Kidney glomerular epithelial cell (primary cell): ENCODE measurements around the gene KRTAP10-2.
"Not testable (repeated sequence)": the region's sequence is repeated elsewhere in the genome, so short reads cannot be mapped to it uniquely, and the experiment has no call there.

Experiments used
- DNase-seq: peaks from one replicate; lab custom pipeline; 2025; lab: John Stamatoyannopoulos, UW

The KRTAP10-2 gene

DNA sequence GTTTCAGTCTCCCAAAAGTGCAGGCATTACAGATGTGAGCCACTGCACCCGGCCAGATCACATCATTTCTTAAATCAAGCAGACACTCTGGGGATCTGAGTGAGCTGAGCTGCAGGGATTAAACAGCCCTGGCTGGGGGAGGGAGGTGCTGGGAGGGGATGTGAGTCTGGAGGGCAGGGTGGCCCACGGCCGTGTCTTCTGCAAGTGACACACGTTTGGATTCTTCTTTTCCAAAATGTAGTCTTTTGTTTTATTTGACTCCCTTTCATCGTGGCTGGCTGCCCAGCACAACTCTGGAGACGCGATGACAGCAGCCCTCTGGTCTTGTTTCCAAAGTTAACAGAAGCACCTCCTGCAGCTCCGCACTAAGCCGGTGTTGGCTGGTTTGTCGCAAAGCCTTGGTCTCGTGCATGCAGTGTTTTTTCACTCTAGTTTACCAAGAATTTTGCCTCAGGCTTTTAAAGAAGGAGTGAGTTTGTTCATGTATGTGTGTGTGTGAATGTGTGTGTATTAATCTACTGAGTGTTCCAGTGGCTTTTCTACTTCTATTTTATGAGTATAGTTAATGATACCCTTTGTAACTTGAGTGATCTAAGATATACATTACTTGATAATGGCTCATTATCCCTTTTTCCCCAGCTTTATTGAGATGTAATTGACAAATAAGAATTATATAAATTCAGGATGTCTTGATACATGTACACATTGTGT lies 31.9 kb upstream of the KRTAP10-2 start:
- DNase-seq = no peak

DNA sequence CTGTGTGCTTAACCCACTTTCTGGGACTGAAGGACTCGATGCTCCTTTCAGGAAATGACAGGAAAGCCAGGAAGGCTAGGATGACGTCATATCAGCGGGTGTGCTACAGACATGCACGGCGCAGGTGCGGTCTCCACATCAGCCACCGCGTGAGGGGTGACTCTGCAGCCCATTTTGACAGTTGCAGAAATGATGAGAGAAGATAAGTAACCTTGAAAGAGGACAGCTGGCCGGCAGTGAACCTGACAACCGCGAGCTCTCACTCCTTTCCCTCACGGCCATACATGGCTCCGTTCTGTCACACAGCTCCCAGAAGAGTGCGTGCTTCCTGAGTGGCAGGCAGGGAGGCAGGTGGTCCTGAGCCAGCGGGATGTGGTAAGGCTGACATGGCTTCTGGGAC lies 30.8 kb upstream of the KRTAP10-2 start:
- DNase-seq = no peak

DNA sequence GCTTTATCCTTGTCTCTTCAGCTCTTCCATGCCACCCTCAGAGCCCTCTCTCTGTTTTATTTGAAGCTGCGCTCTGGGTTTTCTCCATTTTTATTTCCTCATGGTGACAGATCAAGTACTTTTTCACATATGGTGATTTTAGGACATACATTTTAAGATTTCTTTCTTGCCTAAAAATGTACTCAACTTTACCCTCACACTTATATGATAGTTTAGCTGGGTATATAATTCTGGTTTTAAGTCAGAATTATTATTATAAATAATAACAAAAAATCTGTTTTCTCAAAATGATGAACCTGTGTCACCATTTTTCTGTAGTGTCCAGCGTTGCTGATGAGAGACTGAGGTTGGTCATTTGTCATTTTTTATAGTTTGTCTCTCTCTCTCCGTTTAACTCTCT lies 29.9 kb upstream of the KRTAP10-2 start:
- DNase-seq = no peak

DNA sequence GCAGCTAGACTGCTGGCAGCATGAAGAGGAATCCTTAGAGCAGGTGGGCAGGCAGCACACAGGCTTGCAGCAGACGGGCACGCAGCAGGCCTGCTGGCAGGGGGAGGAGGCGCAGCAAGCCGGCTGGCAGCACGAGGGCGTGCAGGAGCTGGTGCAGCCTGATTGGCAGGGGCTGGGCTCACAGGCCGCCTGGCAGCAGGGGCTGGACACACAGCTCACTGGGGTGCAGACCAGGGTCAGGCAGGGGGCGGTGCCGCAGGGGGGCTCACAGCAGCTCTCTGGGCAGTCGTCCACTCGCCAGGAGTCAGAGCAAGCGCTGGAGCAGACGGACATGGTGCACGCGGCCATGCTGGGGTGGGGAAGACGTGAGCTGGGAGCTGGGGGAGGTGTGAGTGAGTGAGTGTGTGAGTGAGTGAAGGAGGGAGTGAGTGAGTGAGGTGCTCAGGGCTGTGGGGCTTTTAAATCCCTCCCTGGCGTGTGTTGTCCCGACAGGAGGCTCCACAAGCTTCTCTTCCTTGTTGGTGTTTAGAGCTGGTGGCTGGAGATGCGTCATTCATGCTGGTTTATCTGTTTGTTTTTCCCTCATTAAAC lies 29.0 kb upstream of the KRTAP10-2 start, which contains the start of gene KRTAP10-5:
Gene KRTAP10-5, minus strand, starts transcription at position 374 of the 591 bp plus-strand sequence. Its CDS starts 26 bp downstream, at position 348.
- DNase-seq = not testable (repeated sequence)

DNA sequence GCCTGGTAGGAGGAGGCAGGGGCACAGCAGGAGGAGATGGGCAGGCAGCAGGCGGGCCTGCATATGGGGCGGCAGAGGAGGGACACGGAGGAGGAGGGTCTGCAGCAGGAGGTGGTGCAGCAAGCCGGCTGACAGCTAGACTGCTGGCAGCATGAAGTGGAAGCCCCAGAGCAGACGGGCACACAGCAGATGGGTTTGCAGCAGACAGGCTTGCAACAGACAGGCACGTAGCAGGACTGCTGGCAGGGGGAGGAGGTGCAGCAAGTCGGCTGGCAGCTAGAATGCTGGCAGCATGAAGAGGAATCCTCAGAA lies 28.5 kb upstream of the KRTAP10-2 start:
- no peak for DNase-seq

DNA sequence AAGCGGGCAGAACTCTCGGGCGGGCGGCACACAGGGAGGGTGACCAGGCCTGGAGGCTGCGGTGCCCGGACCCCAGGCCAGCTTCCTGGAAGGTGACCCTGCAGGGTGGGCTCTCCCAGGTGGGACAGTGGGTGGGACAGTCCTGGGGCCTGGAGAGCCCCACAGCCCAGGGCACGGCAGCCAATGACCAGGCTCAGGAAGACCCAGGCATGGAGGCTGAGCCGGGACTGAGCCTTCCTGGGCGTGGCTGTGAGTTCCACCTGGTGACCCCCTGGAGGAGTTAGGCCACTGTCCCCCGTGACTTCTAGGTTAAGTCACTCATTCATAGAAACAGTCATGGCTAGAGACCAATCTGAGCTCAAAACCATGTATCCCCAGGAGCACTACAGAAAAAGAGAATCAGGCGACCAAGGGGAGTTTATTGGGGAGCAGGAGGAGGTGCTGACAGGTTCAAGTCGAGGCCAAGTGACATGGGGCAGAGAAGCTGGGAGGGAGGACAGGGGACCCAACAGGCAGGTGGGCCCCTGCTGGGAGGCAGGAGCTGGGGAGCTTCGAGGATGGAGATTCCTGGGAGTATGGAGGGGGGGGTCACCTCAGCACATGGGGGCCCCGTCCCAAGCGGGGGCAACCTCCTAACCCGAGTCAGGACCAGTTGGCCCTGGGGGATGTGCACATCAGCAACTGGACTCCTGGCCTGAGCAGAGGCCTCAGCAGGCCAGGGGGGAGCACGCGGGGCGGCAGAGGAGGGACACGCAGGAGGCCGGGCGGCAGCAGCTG lies 27.9 kb upstream of the KRTAP10-2 start:
- no peak for DNase-seq

DNA sequence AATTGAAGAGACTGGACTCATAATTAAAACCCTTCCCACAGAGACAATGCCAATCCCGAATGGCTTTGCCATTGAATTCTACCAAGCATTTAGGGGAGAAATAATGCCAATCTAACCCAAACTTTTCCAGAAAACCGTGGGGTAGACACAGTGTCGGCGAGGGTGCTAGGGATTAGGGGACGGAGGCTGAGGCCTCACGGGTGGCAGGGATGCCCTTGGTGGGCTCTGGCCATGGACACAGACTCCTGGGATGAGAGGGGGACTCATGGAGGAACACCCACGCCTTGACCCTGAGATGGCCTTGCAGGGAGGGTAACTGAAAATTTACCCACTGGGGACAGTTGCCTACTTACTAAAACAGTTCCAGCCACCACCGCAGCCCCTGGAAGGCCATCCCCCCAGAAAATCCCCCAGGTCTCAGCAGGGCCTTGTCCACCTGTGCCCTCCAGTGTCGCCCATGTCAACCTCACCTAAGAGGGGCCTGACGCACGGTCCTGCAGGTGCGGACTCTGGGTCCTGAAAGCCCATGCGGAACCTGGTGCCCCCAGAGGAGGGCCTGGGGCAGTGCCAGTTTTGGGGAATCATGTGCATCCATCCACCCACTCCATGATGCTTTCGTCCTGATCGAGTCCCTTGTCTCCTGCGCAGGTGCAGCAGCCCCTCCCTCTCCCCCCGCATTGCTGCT lies 27.2 kb upstream of the KRTAP10-2 start:
- DNase-seq = no peak

DNA sequence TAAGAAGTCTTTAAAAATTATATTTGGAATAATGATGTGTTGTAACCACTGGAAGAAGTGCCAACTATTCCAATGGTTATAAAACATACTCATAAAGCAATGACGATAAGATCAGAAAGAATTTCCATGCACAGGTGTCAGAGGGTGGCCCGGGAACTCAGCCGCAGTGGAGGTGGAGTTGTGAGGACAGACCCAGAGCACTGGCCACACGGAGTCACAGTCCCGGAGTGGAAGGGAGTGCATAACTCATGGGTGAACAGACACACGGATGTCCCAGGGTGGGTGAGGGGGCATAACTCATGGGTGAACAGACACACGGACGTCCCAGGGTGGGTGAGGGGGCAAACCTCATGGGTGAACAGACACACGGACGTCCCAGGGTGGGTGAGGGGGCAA lies 24.7 kb upstream of the KRTAP10-2 start:
- no peak for DNase-seq

DNA sequence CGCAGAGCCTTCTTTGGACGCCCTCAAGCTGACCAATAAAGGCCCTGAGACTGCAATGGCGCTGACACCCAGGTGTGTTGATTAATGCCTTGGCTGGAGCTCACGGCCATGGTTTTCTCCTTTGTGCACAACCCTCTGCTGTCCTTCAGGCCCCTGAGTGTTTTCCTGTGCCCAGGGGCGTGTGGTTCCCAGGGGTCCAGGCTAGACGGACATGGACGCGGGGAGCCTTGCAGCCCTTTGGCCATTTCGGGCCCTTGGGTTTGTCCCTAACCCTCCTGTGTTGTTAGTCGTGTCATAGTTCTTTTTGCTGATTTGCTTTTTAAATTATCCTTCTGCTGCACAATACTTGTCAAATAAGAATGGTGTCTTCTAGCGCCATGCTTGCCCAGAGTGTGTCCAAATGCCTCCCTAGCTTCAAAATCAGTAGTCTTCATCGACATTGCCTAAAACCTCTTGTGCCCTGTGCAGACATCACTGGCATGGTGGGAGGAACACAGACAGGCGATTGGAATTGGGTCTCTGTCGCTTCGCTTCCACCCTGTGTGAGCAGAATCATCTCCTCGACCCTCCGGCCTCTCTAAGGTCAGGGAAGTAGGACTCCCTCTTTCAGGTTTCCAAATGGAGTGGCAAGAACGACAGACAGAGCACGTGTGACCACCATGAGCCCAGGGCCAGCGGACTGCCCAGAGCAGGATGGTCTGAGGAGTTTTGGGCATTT lies 24.2 kb upstream of the KRTAP10-2 start:
- DNase-seq = no peak

DNA sequence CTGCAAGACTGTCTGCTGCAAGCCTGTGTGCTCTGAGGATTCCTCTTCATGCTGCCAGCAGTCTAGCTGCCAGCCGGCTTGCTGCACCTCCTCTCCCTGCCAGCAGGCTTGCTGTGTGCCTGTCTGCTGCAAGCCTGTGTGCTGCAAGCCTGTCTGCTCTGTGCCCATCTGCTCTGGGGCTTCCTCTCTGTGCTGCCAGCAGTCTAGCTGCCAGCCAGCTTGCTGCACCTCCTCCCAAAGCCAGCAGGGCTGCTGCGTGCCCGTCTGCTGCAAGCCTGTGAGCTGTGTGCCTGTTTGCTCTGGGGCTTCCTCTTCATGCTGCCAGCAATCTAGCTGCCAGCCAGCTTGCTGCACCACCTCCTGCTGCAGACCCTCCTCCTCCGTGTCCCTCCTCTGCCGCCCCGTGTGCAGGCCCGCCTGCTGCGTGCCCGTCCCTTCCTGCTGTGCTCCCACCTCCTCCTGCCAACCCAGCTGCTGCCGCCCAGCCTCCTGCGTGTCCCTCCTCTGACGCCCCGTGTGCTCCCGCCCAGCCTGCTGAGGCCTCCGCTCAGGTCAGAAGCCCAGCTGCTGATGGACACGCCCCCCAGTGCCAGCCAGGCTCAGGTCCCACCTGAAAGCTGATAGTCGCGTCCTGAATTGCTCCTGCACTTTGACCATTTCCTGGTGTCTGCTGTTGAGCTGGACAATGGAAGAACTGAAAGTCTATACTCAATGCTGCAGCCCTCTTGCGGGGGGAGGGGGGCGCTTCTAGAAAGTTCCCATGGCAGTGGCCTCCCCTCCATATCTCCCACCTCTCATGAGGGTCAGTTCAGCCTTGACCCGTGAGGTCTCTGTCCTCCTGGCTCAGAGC lies 23.4 kb upstream of the KRTAP10-2 start:
- DNase-seq = no peak

DNA sequence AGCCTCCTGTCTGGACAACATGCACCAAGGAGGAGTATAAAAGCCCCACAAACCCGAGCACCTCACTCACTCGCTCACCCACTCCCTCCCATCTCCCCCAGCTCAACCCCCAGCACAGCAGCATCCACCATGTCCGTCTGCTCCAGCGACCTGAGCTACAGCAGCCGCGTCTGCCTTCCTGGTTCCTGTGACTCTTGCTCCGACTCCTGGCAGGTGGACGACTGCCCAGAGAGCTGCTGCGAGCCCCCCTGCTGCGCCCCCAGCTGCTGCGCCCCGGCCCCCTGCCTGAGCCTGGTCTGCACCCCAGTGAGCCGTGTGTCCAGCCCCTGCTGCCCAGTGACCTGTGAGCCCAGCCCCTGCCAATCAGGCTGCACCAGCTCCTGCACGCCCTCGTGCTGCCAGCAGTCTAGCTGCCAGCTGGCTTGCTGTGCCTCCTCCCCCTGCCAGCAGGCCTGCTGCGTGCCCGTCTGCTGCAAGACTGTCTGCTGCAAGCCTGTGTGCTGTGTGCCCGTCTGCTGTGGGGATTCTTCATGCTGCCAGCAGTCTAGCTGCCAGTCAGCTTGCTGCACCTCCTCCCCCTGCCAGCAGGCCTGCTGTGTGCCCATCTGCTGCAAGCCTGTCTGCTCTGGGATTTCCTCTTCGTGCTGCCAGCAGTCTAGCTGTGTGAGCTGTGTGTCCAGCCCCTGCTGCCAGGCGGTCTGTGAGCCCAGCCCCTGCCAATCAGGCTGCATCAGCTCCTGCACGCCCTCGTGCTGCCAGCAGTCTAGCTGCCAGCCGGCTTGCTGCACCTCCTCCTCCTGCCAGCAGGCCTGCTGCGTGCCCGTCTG lies 22.5 kb upstream of the KRTAP10-2 start, which contains the start of gene KRTAP10-4:
Gene KRTAP10-4, plus strand, starts transcription at position 100 of the 827 bp plus-strand sequence. Its CDS starts 30 bp downstream, at position 130.
- DNase-seq = not testable (repeated sequence)

DNA sequence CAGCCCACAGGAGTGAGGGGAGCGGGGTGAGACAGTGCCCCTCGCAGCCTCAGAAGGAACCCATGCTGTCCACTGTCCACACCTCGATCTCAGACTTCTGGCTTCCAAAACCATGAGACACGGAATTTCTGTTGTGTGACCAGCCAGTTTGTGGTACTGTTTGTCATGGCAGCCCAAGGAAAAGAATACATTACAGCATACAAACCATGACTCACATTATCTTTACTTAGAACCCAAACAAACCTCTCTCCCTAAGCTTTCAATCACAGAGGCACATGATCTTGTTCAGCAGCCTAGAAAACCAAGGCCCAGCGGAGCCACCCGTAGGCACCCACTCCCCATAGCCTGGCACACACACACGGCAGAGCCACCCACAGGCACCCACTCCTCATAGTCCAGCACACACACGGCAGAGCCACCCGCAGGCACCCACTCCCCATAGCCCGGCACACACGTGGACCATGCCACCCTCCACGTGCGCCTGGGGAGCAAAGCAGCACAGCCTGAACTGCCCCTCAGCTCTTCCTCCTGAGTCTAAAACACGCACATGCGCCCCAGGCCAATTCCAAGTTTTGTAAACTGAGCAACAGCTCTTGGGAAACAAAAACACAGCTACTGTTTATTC lies 21.8 kb upstream of the KRTAP10-2 start:
- no peak for DNase-seq

DNA sequence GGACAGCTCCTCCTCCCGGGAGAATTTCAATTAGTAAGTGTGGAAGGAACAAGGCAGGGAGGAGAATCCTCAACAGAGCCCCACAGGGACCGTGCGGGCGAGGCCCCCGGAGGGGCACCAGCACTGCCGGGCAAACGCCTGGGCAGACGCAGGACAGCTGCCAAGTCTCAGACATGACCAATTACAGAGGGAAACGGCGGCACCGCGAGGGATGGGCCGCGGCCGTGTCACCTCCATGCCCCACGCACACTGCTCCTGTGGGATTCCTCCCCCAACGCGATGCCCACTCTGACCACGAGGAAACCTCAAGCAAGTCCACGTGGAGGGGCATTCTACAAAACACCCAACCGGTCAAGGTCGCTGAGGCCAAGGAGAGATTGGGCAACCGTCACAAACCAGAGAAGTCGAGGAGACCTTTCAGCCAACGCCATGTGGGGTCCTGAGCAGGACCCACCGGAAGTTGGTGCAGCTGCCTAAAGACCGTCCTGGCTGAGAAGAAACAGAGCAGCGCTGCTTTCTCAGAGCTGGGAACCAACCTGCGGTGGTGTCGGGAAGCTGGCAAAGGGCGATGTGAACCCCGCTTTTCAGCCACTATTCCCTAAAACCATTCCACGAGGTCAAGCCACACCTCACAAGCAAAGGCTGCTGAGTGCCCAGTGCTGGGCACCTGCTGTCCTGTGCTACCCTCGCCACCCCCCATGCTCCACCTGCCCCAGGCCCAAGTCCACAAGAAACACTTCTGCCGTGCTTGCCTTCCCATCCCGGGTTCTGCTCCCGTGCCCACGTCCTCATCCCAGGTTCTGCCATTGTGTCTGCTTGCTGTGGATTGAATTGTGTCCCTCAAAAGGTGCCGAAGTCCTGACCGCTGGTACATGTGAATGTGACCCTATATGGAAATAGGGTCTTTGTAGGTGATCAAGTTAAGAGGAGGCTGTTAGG lies 20.8 kb upstream of the KRTAP10-2 start:
- DNase-seq = no peak

DNA sequence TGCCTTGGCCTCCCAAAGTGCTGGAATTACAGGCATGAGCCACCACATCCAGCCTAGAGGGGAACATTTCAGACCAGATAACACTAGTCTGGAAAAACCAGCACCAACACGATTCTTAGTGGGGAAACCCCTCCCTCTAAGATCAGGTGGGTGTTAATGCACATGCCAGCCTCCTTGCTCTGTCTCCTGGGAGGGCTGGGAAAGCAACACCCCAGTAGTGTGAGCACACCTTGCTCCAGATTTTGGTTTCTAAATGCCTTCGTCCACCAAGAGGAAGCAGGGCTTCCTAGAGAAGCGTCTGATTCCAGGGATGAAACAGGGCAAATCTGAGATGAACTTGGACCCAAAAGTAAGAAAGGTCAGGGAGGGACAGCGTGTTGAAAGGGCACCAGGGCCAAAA lies 20.0 kb upstream of the KRTAP10-2 start:
- no peak for DNase-seq

DNA sequence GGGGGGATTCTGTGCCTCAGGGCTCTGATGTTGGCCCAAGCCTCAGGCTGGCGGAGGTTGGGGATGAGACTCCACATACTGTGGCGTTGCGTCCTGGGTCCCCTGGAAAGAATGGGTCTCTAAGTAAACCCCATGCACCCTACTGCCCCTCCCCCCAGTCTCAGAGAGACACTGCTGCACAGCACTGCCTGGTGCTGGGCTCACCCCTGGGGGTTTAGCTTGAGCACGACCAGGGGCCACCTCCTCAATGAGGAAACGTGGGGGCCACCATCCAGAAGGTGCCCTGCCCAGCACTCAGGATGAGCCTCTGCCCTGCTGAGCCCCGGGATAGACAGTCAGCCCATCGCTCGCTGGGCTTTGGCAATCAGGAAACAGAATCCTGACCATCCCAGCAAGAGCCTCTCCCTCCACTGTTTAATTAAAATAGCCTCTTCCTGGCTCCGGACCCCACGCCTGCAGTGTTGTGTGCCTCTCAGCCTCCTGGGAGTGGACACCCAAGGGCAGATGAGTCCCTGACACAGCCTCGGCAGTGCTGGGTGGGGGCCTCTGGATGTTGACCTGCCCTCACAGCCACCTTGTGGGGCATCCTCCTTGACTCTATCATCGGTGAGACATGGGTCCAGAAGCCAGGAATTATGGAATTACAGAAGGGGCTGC lies 18.7 kb upstream of the KRTAP10-2 start:
- no peak for DNase-seq

DNA sequence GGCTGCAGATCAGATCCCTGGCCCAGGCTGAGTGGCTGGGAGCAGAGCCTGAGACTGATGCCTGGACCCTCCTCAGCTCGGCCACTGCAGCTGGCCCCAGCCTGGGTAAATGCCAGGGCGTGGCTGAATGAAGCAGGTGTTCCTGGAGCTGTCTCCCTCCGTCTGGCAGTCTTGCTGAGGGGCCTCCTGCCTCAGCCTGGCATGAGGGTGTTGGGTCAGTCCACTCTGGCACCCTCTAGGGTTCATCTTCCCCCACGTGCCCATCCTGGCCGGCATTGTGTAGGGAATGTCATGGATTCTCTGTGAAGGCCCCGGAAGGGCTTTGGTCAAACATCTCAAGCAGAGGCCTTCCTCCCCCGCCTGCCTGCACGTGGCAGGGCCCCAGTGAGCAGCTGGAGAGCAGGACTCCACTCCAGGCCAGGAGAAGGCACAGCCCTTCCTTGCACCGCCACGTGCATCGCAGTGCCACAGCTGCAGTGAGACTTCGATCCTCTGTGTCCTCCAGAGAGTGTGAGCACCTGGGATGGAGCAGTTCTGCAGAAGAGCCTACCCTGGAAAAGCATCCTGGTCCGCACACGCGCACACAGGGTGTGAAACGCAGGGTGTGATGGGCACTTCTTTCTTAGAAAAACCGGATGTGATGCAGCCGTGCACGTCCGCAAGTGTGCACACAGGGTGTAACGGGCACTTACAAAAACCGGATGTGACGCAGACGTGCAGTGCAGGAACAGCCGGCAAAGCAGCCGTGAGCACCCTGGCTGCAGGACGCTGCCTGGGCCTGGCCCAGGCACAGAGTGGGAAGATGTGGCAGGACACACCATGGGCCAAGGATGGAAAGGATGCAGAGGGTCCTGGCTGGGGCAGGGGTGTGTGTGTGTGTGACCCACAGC lies 17.6 kb upstream of the KRTAP10-2 start:
- no peak for DNase-seq

DNA sequence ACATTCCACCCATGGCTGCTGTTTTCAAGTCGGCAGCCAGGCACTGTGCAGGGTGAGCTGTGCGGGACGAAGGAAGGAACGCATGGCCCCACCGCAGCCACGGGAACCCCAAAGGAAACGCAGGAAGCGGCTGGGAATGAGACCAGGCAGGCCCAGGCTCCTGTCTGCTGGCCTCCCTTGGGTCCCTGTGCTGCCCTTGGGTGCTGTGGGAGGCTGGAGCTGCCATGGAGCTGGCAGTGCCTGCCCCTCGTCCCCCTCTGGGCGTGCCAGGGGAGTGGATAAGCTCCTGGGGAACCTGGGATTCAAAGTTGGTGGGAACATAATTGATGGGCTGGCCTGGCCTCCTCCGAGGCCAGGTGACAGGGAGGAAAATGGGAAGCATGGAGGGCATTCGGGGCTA lies 17.0 kb upstream of the KRTAP10-2 start:
- no peak for DNase-seq
